Osteocyte (in vitro differentiated cells): ENCODE measurements around the gene EXOC4. TPM values are rescaled to one million over a fixed set of nuclear protein-coding genes. Genes with fewer than 3 reads are reported as not detected.

ENCODE experiments used
- DNase-seq: peaks from one replicate; pipeline ENCODE4 v3.0.0; 2021; ENCODE audit warnings: mixed read lengths; ENCODE audit not compliant: unreplicated experiment; ENCODE audit errors: extremely low spot score
- H3K27ac Mint-ChIP-seq: one replicate; pipeline ENCODE4 v1.8.0; 2021; ENCODE audit warnings: mild to moderate bottlenecking, mixed read lengths; ENCODE audit not compliant: unreplicated experiment
- H3K27me3 Mint-ChIP-seq: one replicate; pipeline ENCODE4 v1.8.0; 2021; ENCODE audit warnings: mixed read lengths; ENCODE audit not compliant: unreplicated experiment
- H3K36me3 Mint-ChIP-seq: one replicate; pipeline ENCODE4 v1.8.0; 2021; ENCODE audit warnings: mixed read lengths; ENCODE audit not compliant: unreplicated experiment
- H3K4me1 Mint-ChIP-seq: one replicate; pipeline ENCODE4 v1.8.0; 2021; ENCODE audit warnings: mixed read lengths; ENCODE audit not compliant: unreplicated experiment
- H3K4me3 Mint-ChIP-seq: one replicate; pipeline ENCODE4 v1.8.0; 2021; ENCODE audit warnings: mild to moderate bottlenecking, moderate library complexity, mixed read lengths; ENCODE audit not compliant: unreplicated experiment
- H3K9me3 Mint-ChIP-seq: one replicate; pipeline ENCODE4 v1.8.0; 2021; ENCODE audit warnings: mixed read lengths; ENCODE audit not compliant: unreplicated experiment
- CTCF ChIP-seq: fragments of 200-600 bp; sonication (generic); IDR thresholded peaks from 2 replicates; pipeline ENCODE4 v1.5.0; 2021; ENCODE audit warnings: antibody characterized with exemption, mild to moderate bottlenecking, moderate library complexity
- total RNA-seq: library from RNA; stranded (reverse); gene quantifications from 2 replicates; pipeline ENCODE4 v1.2.1, GENCODE V29; 2021

Gene EXOC4
- total RNA-seq, 1 donor from 2014 or later, result 99.9 TPM

- no peak for DNase-seq
- Mint-ChIP-seq H3K27ac (no peak overlapping the region), H3K36me3 (no peaks in the 10 kb centered on the region), H3K27me3 (no peaks in the 10 kb centered on the region), H3K9me3 (no peaks in the 10 kb centered on the region), H3K4me1 (peaks cover 27% of the 10 kb centered on the region), H3K4me3 (no peak overlapping the region)
- no peak for TF ChIP-seq CTCF
These were observed 456.4 kb downstream of the EXOC4 start for GRCh38 chr7:133709036-133709880.

- Mint-ChIP-seq H3K36me3 (no peaks in the 10 kb centered on the region), H3K4me3 (no peak overlapping the region), H3K27ac (no peak overlapping the region), H3K4me1 (peaks cover 23% of the 10 kb centered on the region), H3K9me3 (no peaks in the 10 kb centered on the region), H3K27me3 (no peaks in the 10 kb centered on the region)
- DNase-seq, result no peak
- TF ChIP-seq CTCF, result no peak
These were observed 459.7 kb downstream of the EXOC4 start for GRCh38 chr7:133712544-133712943.

GRCh38 chr7:133714654-133715053 is 461.8 kb downstream of the EXOC4 start:
- no peak for DNase-seq
- Mint-ChIP-seq H3K4me3 (no peak overlapping the region), H3K27me3 (no peaks in the 10 kb centered on the region), H3K36me3 (peaks cover 2% of the 10 kb centered on the region), H3K9me3 (peaks cover 3% of the 10 kb centered on the region), H3K27ac (no peak overlapping the region), H3K4me1 (peaks cover 12% of the 10 kb centered on the region)
- no peak for TF ChIP-seq CTCF

- Mint-ChIP-seq H3K9me3 (peaks cover 3% of the 10 kb centered on the region), H3K27ac (no peak overlapping the region), H3K4me3 (no peak overlapping the region), H3K27me3 (no peaks in the 10 kb centered on the region), H3K36me3 (peaks cover 5% of the 10 kb centered on the region), H3K4me1 (peaks cover 2% of the 10 kb centered on the region)
- TF ChIP-seq CTCF, result no peak
- DNase-seq, result no peak
These were observed 465.3 kb downstream of the EXOC4 start for GRCh38 chr7:133718131-133718530.

- Mint-ChIP-seq H3K36me3 (peaks cover 5% of the 10 kb centered on the region), H3K4me3 (no peak overlapping the region), H3K9me3 (peaks cover 3% of the 10 kb centered on the region), H3K27me3 (no peaks in the 10 kb centered on the region), H3K4me1 (peaks cover 4% of the 10 kb centered on the region), H3K27ac (no peak overlapping the region)
- TF ChIP-seq CTCF, result no peak
- DNase-seq, result no peak
These were observed 470.2 kb downstream of the EXOC4 start for GRCh38 chr7:133723044-133723443.
